Measurements from ENCODE around the gene GMDS. TPM values are rescaled to one million over a fixed set of nuclear protein-coding genes. Genes with fewer than 3 reads are reported as not detected.
A peak's percentile ranks its signal among the peaks of the same experiment; 100 is the strongest.

GMDS gene
- polyA plus RNA-seq, 1 donor (not counting 4 experiments of a cell fraction or from before 2014, with no cell fraction given), result 22.1 TPM

DNA sequence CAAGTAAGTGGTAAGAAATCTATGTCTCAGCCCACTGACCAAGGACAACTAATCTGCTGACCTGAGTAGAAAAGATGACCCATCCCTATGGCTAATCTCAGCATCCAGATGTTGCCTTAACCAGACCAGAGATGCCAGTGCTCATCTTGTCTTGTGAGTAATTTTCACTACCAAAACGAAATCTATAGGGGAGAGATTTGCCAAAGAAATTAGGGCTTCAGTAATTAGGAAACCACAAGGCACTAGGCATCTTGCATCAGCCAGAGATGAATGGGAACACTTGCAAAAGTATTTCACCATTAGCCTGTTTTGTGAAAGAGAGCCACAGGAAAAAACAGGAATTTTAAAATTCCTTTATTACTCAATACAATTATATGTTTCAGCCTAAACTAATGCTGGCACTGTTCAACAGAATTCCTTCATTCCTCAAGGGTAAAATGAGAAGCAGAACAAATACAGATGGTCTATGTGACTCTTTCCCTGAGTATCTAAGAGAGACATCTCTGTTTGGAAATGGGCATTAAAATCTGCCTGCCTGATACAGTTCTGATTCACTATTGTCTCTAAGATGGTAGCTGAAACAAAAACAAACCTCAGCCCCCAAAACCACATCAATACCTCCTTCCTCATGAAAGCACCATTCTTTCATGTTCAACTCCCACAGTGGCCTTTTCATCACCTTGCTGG is 87.8 kb downstream of the GMDS start:
- peak overlapping the region; percentile 44 for H3K4me2 ChIP-seq (ENCODE audit: control insufficient read depth, extremely low read depth, insufficient read depth, low read depth, low read length)
- H3K9me3 ChIP-seq (ENCODE audit: control insufficient read depth, low read depth, low read length), result no peaks in the 10 kb centered on the region
- H3K36me3 ChIP-seq (ENCODE audit: control insufficient read depth in 2 of 2, extremely low read depth in 1 of 2, insufficient read depth in 2 of 2, low read length in 2 of 2), result no peaks in the 10 kb centered on the region
- no peak for DNase-seq (ENCODE audit: low read depth, low spot score)
- FAIRE-seq, result no peak
- no peak overlapping the region for H3K4me3 ChIP-seq (ENCODE audit: control insufficient read depth in 2 of 3, extremely low read depth in 1 of 3, insufficient read depth in 2 of 3, low read depth in 1 of 3, low read length in 3 of 3)
- dilution Hi-C loops (cut with MboI; ENCODE audit: extremely low pct_ligation_motif_present, low sequenced_read_pairs), result no loop called here
- no peaks in the 10 kb centered on the region for H3K9me1 ChIP-seq (ENCODE audit: control insufficient read depth, extremely low read depth, insufficient read depth, low read length)
- H3K27ac ChIP-seq (ENCODE audit: control insufficient read depth, insufficient read depth, low read length), result no peak overlapping the region
- peaks cover 16% of the 10 kb centered on the region for H3K4me1 ChIP-seq (ENCODE audit: control insufficient read depth, extremely low read depth, insufficient read depth, low read length)
- TF ChIP-seq, protein P1, sequence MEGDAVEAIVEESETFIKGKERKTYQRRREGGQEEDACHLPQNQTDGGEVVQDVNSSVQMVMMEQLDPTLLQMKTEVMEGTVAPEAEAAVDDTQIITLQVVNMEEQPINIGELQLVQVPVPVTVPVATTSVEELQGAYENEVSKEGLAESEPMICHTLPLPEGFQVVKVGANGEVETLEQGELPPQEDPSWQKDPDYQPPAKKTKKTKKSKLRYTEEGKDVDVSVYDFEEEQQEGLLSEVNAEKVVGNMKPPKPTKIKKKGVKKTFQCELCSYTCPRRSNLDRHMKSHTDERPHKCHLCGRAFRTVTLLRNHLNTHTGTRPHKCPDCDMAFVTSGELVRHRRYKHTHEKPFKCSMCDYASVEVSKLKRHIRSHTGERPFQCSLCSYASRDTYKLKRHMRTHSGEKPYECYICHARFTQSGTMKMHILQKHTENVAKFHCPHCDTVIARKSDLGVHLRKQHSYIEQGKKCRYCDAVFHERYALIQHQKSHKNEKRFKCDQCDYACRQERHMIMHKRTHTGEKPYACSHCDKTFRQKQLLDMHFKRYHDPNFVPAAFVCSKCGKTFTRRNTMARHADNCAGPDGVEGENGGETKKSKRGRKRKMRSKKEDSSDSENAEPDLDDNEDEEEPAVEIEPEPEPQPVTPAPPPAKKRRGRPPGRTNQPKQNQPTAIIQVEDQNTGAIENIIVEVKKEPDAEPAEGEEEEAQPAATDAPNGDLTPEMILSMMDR (optimal IDR thresholded peaks at IDR 0.05 in 1 of 3, IDR thresholded peaks at IDR 0.05 in 1 of 3, conservative IDR thresholded peaks at IDR 0.05 in 1 of 3; ENCODE audit: extremely low read depth in 1 of 3, insufficient read depth in 2 of 3, low read length in 3 of 3), result no peak
- no peak for TF ChIP-seq EZH2 (IDR thresholded peaks at IDR 0.05; ENCODE audit: low read length)
- H3K27me3 ChIP-seq (ENCODE audit: control insufficient read depth, extremely low read depth, insufficient read depth, low read length), result no peaks in the 10 kb centered on the region
- H4K20me1 ChIP-seq (ENCODE audit: control insufficient read depth, extremely low read depth, insufficient read depth, low read length), result no peaks in the 10 kb centered on the region
- no peak overlapping the region for H2AFZ ChIP-seq (ENCODE audit: control insufficient read depth, low read length)
- H3K79me2 ChIP-seq (ENCODE audit: control insufficient read depth, insufficient read depth, low read length), result no peaks in the 10 kb centered on the region
- H3K9ac ChIP-seq (ENCODE audit: control insufficient read depth, extremely low read depth, insufficient read depth, low read length), result no peak overlapping the region

DNA sequence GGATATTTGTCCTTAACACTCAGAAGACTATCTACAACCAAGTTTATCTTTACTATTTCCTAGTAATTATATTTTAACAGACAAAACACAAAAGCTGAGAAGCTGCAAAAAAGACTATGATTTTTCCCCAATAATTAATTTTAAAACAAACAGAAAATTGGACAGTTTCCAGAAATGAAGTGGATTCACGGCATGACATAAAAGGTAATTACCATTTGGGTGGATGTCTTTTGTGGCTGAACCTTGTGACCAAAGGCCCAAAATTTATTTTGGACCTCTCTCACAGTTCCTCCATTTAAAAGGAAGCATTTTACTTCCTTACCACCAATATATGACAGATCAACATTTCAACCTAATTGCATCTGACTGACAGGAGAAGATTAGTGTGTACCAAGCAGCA is 90.2 kb downstream of the GMDS start:
- no peaks in the 10 kb centered on the region for H3K9me1 ChIP-seq (ENCODE audit: control insufficient read depth, extremely low read depth, insufficient read depth, low read length)
- H3K27me3 ChIP-seq (ENCODE audit: control insufficient read depth, extremely low read depth, insufficient read depth, low read length), result no peaks in the 10 kb centered on the region
- H3K4me1 ChIP-seq (ENCODE audit: control insufficient read depth, extremely low read depth, insufficient read depth, low read length), result peaks cover 10% of the 10 kb centered on the region
- no peak overlapping the region for H3K9ac ChIP-seq (ENCODE audit: control insufficient read depth, extremely low read depth, insufficient read depth, low read length)
- H3K4me3 ChIP-seq (ENCODE audit: control insufficient read depth in 2 of 3, extremely low read depth in 1 of 3, insufficient read depth in 2 of 3, low read depth in 1 of 3, low read length in 3 of 3), result no peak overlapping the region
- H3K27ac ChIP-seq (ENCODE audit: control insufficient read depth, insufficient read depth, low read length), result no peak overlapping the region
- no peaks in the 10 kb centered on the region for H3K36me3 ChIP-seq (ENCODE audit: control insufficient read depth in 2 of 2, extremely low read depth in 1 of 2, insufficient read depth in 2 of 2, low read length in 2 of 2)
- no peak overlapping the region for H2AFZ ChIP-seq (ENCODE audit: control insufficient read depth, low read length)
- no peaks in the 10 kb centered on the region for H3K79me2 ChIP-seq (ENCODE audit: control insufficient read depth, insufficient read depth, low read length)
- no peak overlapping the region for H3K4me2 ChIP-seq (ENCODE audit: control insufficient read depth, extremely low read depth, insufficient read depth, low read depth, low read length)
- FAIRE-seq (no peak), DNase-seq (ENCODE audit: low read depth, low spot score) (no peak)
- H4K20me1 ChIP-seq (ENCODE audit: control insufficient read depth, extremely low read depth, insufficient read depth, low read length), result no peaks in the 10 kb centered on the region
- no peak for TF ChIP-seq EZH2 (IDR thresholded peaks at IDR 0.05; ENCODE audit: low read length)
- TF ChIP-seq, protein P1 (optimal IDR thresholded peaks at IDR 0.05 in 1 of 3, IDR thresholded peaks at IDR 0.05 in 1 of 3, conservative IDR thresholded peaks at IDR 0.05 in 1 of 3; ENCODE audit: extremely low read depth in 1 of 3, insufficient read depth in 2 of 3, low read length in 3 of 3), result no peak
- dilution Hi-C loops (cut with MboI; ENCODE audit: extremely low pct_ligation_motif_present, low sequenced_read_pairs), result no loop called here
- H3K9me3 ChIP-seq (ENCODE audit: control insufficient read depth, low read depth, low read length), result no peaks in the 10 kb centered on the region

Measured in keratinocyte (primary cell).